HepG2 (cell line): Measurements from ENCODE around the gene PAFAH1B1. TPM values are rescaled to one million over a fixed set of nuclear protein-coding genes. Genes with fewer than 3 reads are reported as not detected.

Experiments used
- ATAC-seq: fragments of 200-7000 bp; cut with Tn5 transposase; 3 replicates; pipeline ENCODE4 v1.9.1; 2020; ENCODE audit warnings: mild to moderate bottlenecking, moderate library complexity
- BruUV-seq: library from RNA; stranded (reverse); fragments of 400-500 nt; replicated peaks from 2 replicates; lab custom pipeline; 2021; lab: Mats Ljungman, UMichigan
- CTCF ChIA-PET: fragments of 300-600 bp; formaldehyde crosslinking; extraction: SDS; loops from one replicate; lab custom pipeline; 2021; ENCODE audit warnings: low total read pairs, inconsistent platforms, low intra/inter-chr PET ratio; lab: Yijun Ruan, JAX
- POLR2A ChIA-PET: fragments of 350-600 bp; sonication (Branson Sonifier 250); formaldehyde crosslinking; loops from one replicate; lab custom pipeline; 2020; ENCODE audit warnings: antibody characterized with exemption, inconsistent platforms; lab: Yijun Ruan, JAX
- DNase-seq: peaks from one replicate; pipeline ENCODE4 v3.0.0-alpha.2; 2015; ENCODE audit warnings: low spot score
- FAIRE-seq: peaks from 3 replicates; lab custom pipeline; 2011; peaks lifted over from hg19 to GRCh38; lab: Jason Lieb, UNC
- H2AFZ ChIP-seq: one replicate; pipeline ENCODE4 v1.6.1; 2011; ENCODE audit warnings: low read length, inconsistent platforms
- H3K27ac ChIP-seq: fragments of 300-600 bp; 3 replicates; pipeline ENCODE4 v1.8.0; 2011; ENCODE audit warnings: mixed run types, mild to moderate bottlenecking, mixed read lengths, low read length, inconsistent platforms; ENCODE audit not compliant: insufficient read depth; ENCODE audit errors: extremely low read length
- H3K27me3 ChIP-seq, 2 experiments: fragments of 200-600 bp in 1 of 2; 2 replicates in 1 of 2; 3 replicates in 1 of 2; pipeline versions ENCODE4 v1.6.0 to v1.8.0; 2011; ENCODE audit warnings: low read length in 2 of 2, mild to moderate bottlenecking in 2 of 2, moderate library complexity in 2 of 2, inconsistent platforms in 1 of 2; ENCODE audit not compliant: insufficient read depth in 2 of 2, control insufficient read depth in 1 of 2
- H3K36me3 ChIP-seq, 2 experiments: fragments of 200-600 bp in 1 of 2; replicated peaks in 1 of 2; 2 replicates in 1 of 2; 3 replicates in 1 of 2; pipeline versions ENCODE4 v1.5.1 to v1.8.0; 2011; ENCODE audit warnings: low read length in 2 of 2, inconsistent platforms in 1 of 2; ENCODE audit not compliant: insufficient read depth in 2 of 2, control insufficient read depth in 1 of 2
- H3K4me1 ChIP-seq: 2 replicates; pipeline ENCODE4 v1.5.1; 2012; ENCODE audit warnings: low read length, inconsistent platforms; ENCODE audit not compliant: insufficient read depth
- H3K4me2 ChIP-seq: 2 replicates; pipeline ENCODE4 v1.6.0; 2011; ENCODE audit warnings: low read depth, low read length, inconsistent platforms
- H3K4me3 ChIP-seq, 3 experiments: fragments of 200-600 bp in 1 of 3; sonication (generic), shearing (Covaris generic) in 1 of 3; replicated peaks in 1 of 3; 2 replicates each; pipeline ENCODE4 v1.5.1; 2011 to 2016; ENCODE audit warnings: low read length in 3 of 3, inconsistent platforms in 2 of 3, low read depth in 2 of 3, mild to moderate bottlenecking in 2 of 3, control low read depth in 1 of 3, mixed read lengths in 1 of 3; ENCODE audit not compliant: insufficient read depth in 1 of 3
- H3K79me2 ChIP-seq: one replicate; pipeline ENCODE4 v1.6.1; 2011; ENCODE audit warnings: low read length, inconsistent platforms; ENCODE audit not compliant: insufficient read depth
- H3K9ac ChIP-seq: 2 replicates; pipeline ENCODE4 v1.6.0; 2011; ENCODE audit warnings: mild to moderate bottlenecking, low read depth, low read length, inconsistent platforms; ENCODE audit not compliant: insufficient read depth
- H3K9me3 ChIP-seq: 2 replicates; pipeline ENCODE4 v1.5.1; 2012; ENCODE audit warnings: mild to moderate bottlenecking, low read length
- H4K20me1 ChIP-seq: 2 replicates; pipeline ENCODE4 v1.6.0; 2011; ENCODE audit warnings: inconsistent platforms, mild to moderate bottlenecking, low read length, moderate library complexity; ENCODE audit not compliant: insufficient read depth
- HMG20B ChIP-seq: conservative IDR thresholded peaks from 2 replicates; pipeline ENCODE4 v1.6.1; 2016; ENCODE audit warnings: missing genetic modification reagents, missing compliant biosample characterization
- HNF4G ChIP-seq, 2 experiments: sonication (generic) in 1 of 2; formaldehyde crosslinking in 1 of 2; IDR thresholded peaks; 2 replicates each; pipeline versions ENCODE4 v1.4.0 to v1.6.1; 2011 to 2020; ENCODE audit warnings: borderline replicate concordance in 2 of 2, low read depth in 2 of 2, mild to moderate bottlenecking in 2 of 2, low read length in 1 of 2, missing genetic modification reagents in 1 of 2, moderate library complexity in 1 of 2
- KDM2A ChIP-seq: sonication (generic); formaldehyde crosslinking; IDR thresholded peaks from 2 replicates; pipeline ENCODE4 v1.4.0; 2020; ENCODE audit warnings: low read depth, missing genetic modification reagents, borderline replicate concordance
- NFKBIZ ChIP-seq: IDR thresholded peaks from 2 replicates; pipeline ENCODE4 v1.6.1; 2018; ENCODE audit warnings: missing genetic modification reagents, missing compliant biosample characterization
- PHB2 ChIP-seq: fragments of 450-650 bp; IDR thresholded peaks from 2 replicates; pipeline ENCODE4 v1.6.1; 2018; ENCODE audit not compliant: partially characterized antibody
- POLR2AphosphoS5 ChIP-seq: IDR thresholded peaks from 2 replicates; pipeline ENCODE4 v1.6.1; 2012; ENCODE audit warnings: low read depth, low read length
- SRY ChIP-seq: sonication (generic); formaldehyde crosslinking; IDR thresholded peaks from 2 replicates; pipeline ENCODE4 v1.8.0; 2022; ENCODE audit warnings: mild to moderate bottlenecking, missing genetic modification reagents
- YEATS2 ChIP-seq: sonication (generic); formaldehyde crosslinking; IDR thresholded peaks from 2 replicates; pipeline ENCODE4 v1.4.0; 2020; ENCODE audit warnings: missing genetic modification reagents, borderline replicate concordance
- ZFP36L1 ChIP-seq: sonication (generic); formaldehyde crosslinking; IDR thresholded peaks from 2 replicates; pipeline ENCODE4 v1.8.0; 2022; ENCODE audit warnings: mild to moderate bottlenecking, missing genetic modification reagents, moderate library complexity
- ZNF224 ChIP-seq: sonication (generic); formaldehyde crosslinking; IDR thresholded peaks from 2 replicates; pipeline ENCODE4 v1.5.0; 2020; ENCODE audit warnings: mild to moderate bottlenecking, missing genetic modification reagents
- ZNF414 ChIP-seq: sonication (generic); formaldehyde crosslinking; IDR thresholded peaks from 2 replicates; pipeline ENCODE4 v1.5.0; 2020; ENCODE audit warnings: missing genetic modification reagents
- ZNF549 ChIP-seq: sonication (generic); formaldehyde crosslinking; IDR thresholded peaks from 2 replicates; pipeline ENCODE4 v1.5.0; 2020; ENCODE audit warnings: missing genetic modification reagents
- ZNF614 ChIP-seq: IDR thresholded peaks from 2 replicates; pipeline ENCODE4 v1.6.1; 2018; ENCODE audit warnings: missing biosample characterization, missing genetic modification reagents, inconsistent platforms, borderline replicate concordance
- ZNF747 ChIP-seq: sonication (generic); formaldehyde crosslinking; IDR thresholded peaks from 2 replicates; pipeline ENCODE4 v1.8.1; 2023; ENCODE audit warnings: missing genetic modification reagents, mild to moderate bottlenecking, borderline replicate concordance
- WGBS: methylation state at CpG from one replicate; pipeline ENCODE4 v1.1.6; 2017; ENCODE audit warnings: low lambda C conversion rate; 5-methylcytosine and 5-hydroxymethylcytosine counted together
- in situ Hi-C: cut with HindIII; loops from 2 replicates; pipeline ENCODE4 v1.10.0; 2017; ENCODE audit warnings: low pct_unique_long_range_greater_than_20kb; ENCODE audit not compliant: extremely low pct_ligation_motif_present
- intact Hi-C: fragments of 100-400 bp; cut with micrococcal nuclease; formaldehyde crosslinking; loops from one replicate; pipeline ENCODE4 v1.10.0; 2022; ENCODE audit not compliant: unreplicated experiment
- polyA plus RNA-seq, 8 experiments: library from polyadenylated mRNA; depleted of rRNA in 3 of 8; stranded (reverse) in 7 of 8; unstranded in 1 of 8; fragments of >200 nt; fragmentation: Illumina TruSeq in 4 of 8; extraction: Trizol in 4 of 8; gene quantifications; 2 replicates each; pipeline versions ENCODE4 v1.2.1 to v1.2.3, GENCODE V29; 2011 to 2016; ENCODE audit warnings: low read depth in 4 of 8, missing spikeins in 1 of 8, mixed read lengths in 1 of 8; ENCODE audit not compliant: insufficient read depth in 1 of 8
- total RNA-seq, 5 experiments: library from RNA; depleted of rRNA; stranded (reverse); fragments of >200 nt; fragmentation: Illumina TruSeq; extraction: Trizol; gene quantifications; 2 replicates each; pipeline ENCODE4 v1.2.3, GENCODE V29; 2016; ENCODE audit warnings: low read depth in 1 of 5
- TF ChIP-seq, protein P1 (sequence below): sonication (generic); formaldehyde crosslinking; IDR thresholded peaks from 2 replicates; pipeline ENCODE4 v1.5.1; 2020; ENCODE audit warnings: mild to moderate bottlenecking, missing genetic modification reagents, borderline replicate concordance

Gene PAFAH1B1
- total and polyA plus RNA-seq, 2 of the 13 experiments (the other 11 are each of a cell fraction or from before 2014, with no cell fraction given): 46.0 to 64.9 TPM

- Histone ChIP-seq H3K4me1 (peaks cover 61% of the 10 kb centered on the region), H2AFZ (no peak overlapping the region), H3K4me2 (peak overlapping the region; percentile 98), H3K79me2 (peaks cover 51% of the 10 kb centered on the region), H3K9ac (peak overlapping the region; percentile 79), H3K36me3 (0 out of 5 replicates have a peak, but pooled peaks cover 0 to 10% of the 10 kb centered on the region in 2 experiments), H3K9me3 (no peaks in the 10 kb centered on the region), H4K20me1 (peaks cover 42% of the 10 kb centered on the region), H3K27me3 (no peaks in the 10 kb centered on the region; a peak in 1 of 5 replicates), H3K27ac (peak overlapping the region; percentile 87), H3K4me3 (peak overlapping the region; percentile 75 to 91 (median 82))
- no TSS peak for BruUV-seq
- intact Hi-C loops (no loop called here), in situ Hi-C loops (no loop called here)
- POLR2A ChIA-PET: interaction anchor here (1.0 to 2.4 kb wide), 12 partner anchors 9 to 375 kb away, joined by 3 to 19 read pairs (median 5); partner anchors contain the start of genes CCDC92B, METTL16, PAFAH1B1 and TSR1
- peak; percentile 59 for ATAC-seq
- DNase-seq: peak; percentile 75
- 0% methylated on average over 3 of the region's 82 CpGs for WGBS
- FAIRE-seq: peak; percentile 93
- CTCF ChIA-PET: no interaction called here
- TF ChIP-seq HNF4G (IDR thresholded peaks at IDR 0.05; ENCODE audit: borderline replicate concordance, low read depth, low read length) (peak; percentile 68; the same call in 1 of the 2 replicates), HNF4G (CRISPR knock-in tag; IDR thresholded peaks at IDR 0.05; ENCODE audit: borderline replicate concordance, low read depth) (no peak), NFKBIZ (CRISPR knock-in tag) (peak; percentile 44; the same call in 1 of the 2 replicates), PHB2 (no peak), POLR2AphosphoS5 (peak; percentile 61), HMG20B (CRISPR knock-in tag) (no peak), KDM2A (no peak), SRY (CRISPR knock-in tag) (peak; percentile 51; the same call in 1 of the 2 replicates), ZNF747 (CRISPR knock-in tag) (peak; percentile 47; the same call in 1 of the 2 replicates), ZNF614 (peak; percentile 50; the same call in 1 of the 2 replicates), ZNF224 (CRISPR knock-in tag) (0 out of 2 replicates have a peak, but pooled peaks have one; percentile 73), ZNF549 (CRISPR knock-in tag) (no peak), ZFP36L1 (CRISPR knock-in tag) (no peak), YEATS2 (CRISPR knock-in tag) (no peak), ZNF414 (CRISPR knock-in tag) (0 out of 2 replicates have a peak, but pooled peaks have one; percentile 69)
- TF ChIP-seq, protein P1, sequence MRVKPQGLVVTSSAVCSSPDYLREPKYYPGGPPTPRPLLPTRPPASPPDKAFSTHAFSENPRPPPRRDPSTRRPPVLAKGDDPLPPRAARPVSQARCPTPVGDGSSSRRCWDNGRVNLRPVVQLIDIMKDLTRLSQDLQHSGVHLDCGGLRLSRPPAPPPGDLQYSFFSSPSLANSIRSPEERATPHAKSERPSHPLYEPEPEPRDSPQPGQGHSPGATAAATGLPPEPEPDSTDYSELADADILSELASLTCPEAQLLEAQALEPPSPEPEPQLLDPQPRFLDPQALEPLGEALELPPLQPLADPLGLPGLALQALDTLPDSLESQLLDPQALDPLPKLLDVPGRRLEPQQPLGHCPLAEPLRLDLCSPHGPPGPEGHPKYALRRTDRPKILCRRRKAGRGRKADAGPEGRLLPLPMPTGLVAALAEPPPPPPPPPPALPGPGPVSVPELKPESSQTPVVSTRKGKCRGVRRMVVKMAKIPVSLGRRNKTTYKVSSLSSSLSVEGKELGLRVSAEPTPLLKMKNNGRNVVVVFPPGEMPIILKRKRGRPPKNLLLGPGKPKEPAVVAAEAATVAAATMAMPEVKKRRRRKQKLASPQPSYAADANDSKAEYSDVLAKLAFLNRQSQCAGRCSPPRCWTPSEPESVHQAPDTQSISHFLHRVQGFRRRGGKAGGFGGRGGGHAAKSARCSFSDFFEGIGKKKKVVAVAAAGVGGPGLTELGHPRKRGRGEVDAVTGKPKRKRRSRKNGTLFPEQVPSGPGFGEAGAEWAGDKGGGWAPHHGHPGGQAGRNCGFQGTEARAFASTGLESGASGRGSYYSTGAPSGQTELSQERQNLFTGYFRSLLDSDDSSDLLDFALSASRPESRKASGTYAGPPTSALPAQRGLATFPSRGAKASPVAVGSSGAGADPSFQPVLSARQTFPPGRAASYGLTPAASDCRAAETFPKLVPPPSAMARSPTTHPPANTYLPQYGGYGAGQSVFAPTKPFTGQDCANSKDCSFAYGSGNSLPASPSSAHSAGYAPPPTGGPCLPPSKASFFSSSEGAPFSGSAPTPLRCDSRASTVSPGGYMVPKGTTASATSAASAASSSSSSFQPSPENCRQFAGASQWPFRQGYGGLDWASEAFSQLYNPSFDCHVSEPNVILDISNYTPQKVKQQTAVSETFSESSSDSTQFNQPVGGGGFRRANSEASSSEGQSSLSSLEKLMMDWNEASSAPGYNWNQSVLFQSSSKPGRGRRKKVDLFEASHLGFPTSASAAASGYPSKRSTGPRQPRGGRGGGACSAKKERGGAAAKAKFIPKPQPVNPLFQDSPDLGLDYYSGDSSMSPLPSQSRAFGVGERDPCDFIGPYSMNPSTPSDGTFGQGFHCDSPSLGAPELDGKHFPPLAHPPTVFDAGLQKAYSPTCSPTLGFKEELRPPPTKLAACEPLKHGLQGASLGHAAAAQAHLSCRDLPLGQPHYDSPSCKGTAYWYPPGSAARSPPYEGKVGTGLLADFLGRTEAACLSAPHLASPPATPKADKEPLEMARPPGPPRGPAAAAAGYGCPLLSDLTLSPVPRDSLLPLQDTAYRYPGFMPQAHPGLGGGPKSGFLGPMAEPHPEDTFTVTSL (CRISPR knock-in tag): peak; percentile 40; the same call in 1 of the 2 replicates
Observed at GRCh38 chr17:2710803-2711607, 117.6 kb downstream of the PAFAH1B1 start.
